CD14-positive monocyte (primary cell): Measurements from ENCODE around the gene SLC25A30. TPM values are rescaled to one million over a fixed set of nuclear protein-coding genes. Genes with fewer than 3 reads are reported as not detected.

ENCODE experiments used
- DNase-seq, 3 donors: peaks; one replicate each; pipeline ENCODE4 v3.0.0-alpha.2; 2011 to 2022
- H2AFZ ChIP-seq: 2 replicates; pipeline ENCODE4 v1.6.0; 2012; ENCODE audit warnings: mild to moderate bottlenecking, low read depth, low read length, inconsistent platforms; ENCODE audit not compliant: insufficient read depth, poor library complexity, severe bottlenecking
- H3K27ac ChIP-seq, 2 donors: 1 replicate in 1 of 2; 2 replicates in 1 of 2; pipeline ENCODE4 v1.5.1; 2012 to 2013; ENCODE audit warnings: low read length in 2 of 2, control low read depth in 1 of 2, inconsistent platforms in 1 of 2, low read depth in 1 of 2, mild to moderate bottlenecking in 1 of 2
- H3K27me3 ChIP-seq, 2 donors: one replicate each; pipeline versions ENCODE4 v1.6.0 to v1.6.1; 2011 to 2013; ENCODE audit warnings: low read length in 2 of 2; ENCODE audit not compliant: control insufficient read depth in 2 of 2, insufficient read depth in 2 of 2
- H3K36me3 ChIP-seq, 2 donors: replicated peaks in 1 of 2; 1 replicate in 1 of 2; 2 replicates in 1 of 2; pipeline versions ENCODE4 v1.5.1 to v1.6.1; 2012 to 2013; ENCODE audit warnings: low read length in 2 of 2, control low read depth in 1 of 2, inconsistent platforms in 1 of 2, mild to moderate bottlenecking in 1 of 2; ENCODE audit not compliant: insufficient read depth in 2 of 2, control insufficient read depth in 1 of 2
- H3K4me1 ChIP-seq, 2 donors: 1 replicate in 1 of 2; 2 replicates in 1 of 2; pipeline versions ENCODE4 v1.5.1 to v1.6.1; 2012 to 2013; ENCODE audit warnings: low read length in 2 of 2, control low read depth in 1 of 2, inconsistent platforms in 1 of 2, mild to moderate bottlenecking in 1 of 2, moderate library complexity in 1 of 2; ENCODE audit not compliant: insufficient read depth in 2 of 2, control insufficient read depth in 1 of 2
- H3K4me2 ChIP-seq: replicated peaks from 2 replicates; pipeline ENCODE3; 2012; ENCODE audit warnings: low read length, moderate library complexity, mild to moderate bottlenecking; ENCODE audit not compliant: poor library complexity, severe bottlenecking; ENCODE audit errors: extremely low read depth
- H3K4me3 ChIP-seq, 3 experiments: fragments of 200-600 bp in 1 of 3; sonication (generic) in 1 of 3; replicated peaks in 1 of 3; 1 replicate in 2 of 3; 2 replicates in 1 of 3; pipeline ENCODE4 v1.5.1; 2011 to 2013; ENCODE audit warnings: low read length in 3 of 3, mild to moderate bottlenecking in 3 of 3, control low read depth in 2 of 3, low read depth in 2 of 3, inconsistent platforms in 1 of 3, moderate library complexity in 1 of 3
- H3K79me2 ChIP-seq: 2 replicates; pipeline ENCODE4 v1.6.0; 2012; ENCODE audit warnings: mild to moderate bottlenecking, control low read depth, inconsistent platforms, low read length, moderate library complexity; ENCODE audit not compliant: insufficient read depth
- H3K9ac ChIP-seq: 2 replicates; pipeline ENCODE4 v1.6.0; 2017; ENCODE audit warnings: low read length, mild to moderate bottlenecking; ENCODE audit not compliant: insufficient read depth, poor library complexity, severe bottlenecking
- H3K9me3 ChIP-seq, 2 donors: replicated peaks in 1 of 2; 1 replicate in 1 of 2; 2 replicates in 1 of 2; pipeline versions ENCODE4 v1.5.1 to v1.6.1; 2012 to 2013; ENCODE audit warnings: low read length in 2 of 2, control low read depth in 1 of 2; ENCODE audit not compliant: control insufficient read depth in 1 of 2, insufficient read depth in 1 of 2
- H4K20me1 ChIP-seq: 2 replicates; pipeline ENCODE4 v1.6.0; 2012; ENCODE audit warnings: mild to moderate bottlenecking, low read length, control low read depth, moderate library complexity; ENCODE audit not compliant: insufficient read depth
- H3K27ac Mint-ChIP-seq, 7 donors: one replicate each; pipeline ENCODE4 v1.8.0; 2020; ENCODE audit warnings: mild to moderate bottlenecking in 7 of 7, mixed read lengths in 7 of 7, moderate library complexity in 6 of 7, inconsistent platforms in 2 of 7
- H3K27me3 Mint-ChIP-seq, 3 donors: one replicate each; pipeline ENCODE4 v1.8.0; 2021 to 2022; ENCODE audit warnings: low read depth in 3 of 3, mild to moderate bottlenecking in 3 of 3, mixed read lengths in 3 of 3, moderate library complexity in 3 of 3, inconsistent platforms in 1 of 3
- H3K36me3 Mint-ChIP-seq, 2 donors: one replicate each; pipeline ENCODE4 v1.8.0; 2020; ENCODE audit warnings: mixed read lengths in 2 of 2, inconsistent platforms in 1 of 2, mild to moderate bottlenecking in 1 of 2
- H3K4me1 Mint-ChIP-seq: one replicate; pipeline ENCODE4 v1.8.0; 2020; ENCODE audit warnings: mild to moderate bottlenecking, mixed read lengths
- H3K4me3 Mint-ChIP-seq, 2 donors: one replicate each; pipeline ENCODE4 v1.8.0; 2020; ENCODE audit warnings: mild to moderate bottlenecking in 2 of 2, mixed read lengths in 2 of 2, moderate library complexity in 1 of 2
- H3K9me3 Mint-ChIP-seq, 7 donors: one replicate each; pipeline ENCODE4 v1.8.0; 2020 to 2022; ENCODE audit warnings: mixed read lengths in 7 of 7, mild to moderate bottlenecking in 6 of 7, moderate library complexity in 6 of 7, inconsistent platforms in 2 of 7
- WGBS: methylation state at CpG from one replicate; pipeline ENCODE4 v1.1.5; 2013; ENCODE audit warnings: missing lambda C conversion rate; ENCODE audit not compliant: insufficient coverage; 5-methylcytosine and 5-hydroxymethylcytosine counted together
- intact Hi-C, 2 donors: fragments of 100-400 bp; cut with micrococcal nuclease; formaldehyde crosslinking; loops; one replicate each; pipeline versions ENCODE4 v1.15.0 to v1.15.1; 2023
- polyA plus RNA-seq, 3 donors: library from polyadenylated mRNA; depleted of rRNA in 1 of 3; unstranded in 2 of 3; stranded (reverse) in 1 of 3; fragments of 300-500 nt in 2 of 3; fragments of >200 nt in 1 of 3; fragmentation: Illumina TruSeq in 2 of 3; gene quantifications; 1 replicate in 2 of 3; 2 replicates in 1 of 3; pipeline ENCODE4 v1.2.3, GENCODE V29; 2012 to 2021
- TF ChIP-seq, protein P1 (sequence below): fragments of 200-600 bp; IDR thresholded peaks from one replicate; pipeline ENCODE4 v1.8.0; 2022; ENCODE audit warnings: antibody characterized with exemption, mild to moderate bottlenecking

Gene SLC25A30
- polyA plus RNA-seq, 3 donors = 0.92 to 14.0 (median 2.3) TPM

DNA sequence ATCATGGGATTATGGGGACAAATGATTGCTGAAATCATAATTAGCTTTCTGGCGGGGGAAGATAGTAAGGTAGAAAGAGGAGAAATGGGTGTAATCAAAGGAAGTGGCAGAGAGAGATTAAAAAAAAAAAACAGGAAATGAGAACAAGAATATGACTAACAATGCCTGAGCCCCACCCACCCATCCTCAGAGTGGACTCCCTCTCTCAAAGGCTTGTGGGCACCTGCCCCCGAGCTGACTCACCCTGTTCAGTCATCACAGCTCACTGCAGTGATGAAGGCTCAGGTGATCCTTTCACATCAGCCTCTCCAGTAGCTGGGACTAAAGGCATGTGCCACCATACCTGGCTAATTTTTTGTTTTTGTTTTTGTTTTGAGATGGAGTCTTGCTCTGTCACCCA is 50.8 kb downstream of the SLC25A30 start:
- H3K27ac Mint-ChIP-seq = peak overlapping the region; percentile 53 to 88 (median 76)
- Histone ChIP-seq H4K20me1 (no peaks in the 10 kb centered on the region), H3K4me3 (no peak overlapping the region), H3K27me3 (no peaks in the 10 kb centered on the region), H2AFZ (no peak overlapping the region), H3K36me3 (no peaks in the 10 kb centered on the region), H3K4me2 (no peak overlapping the region), H3K4me1 (peaks cover 11 to 15% of the 10 kb centered on the region in 2 donors), H3K9ac (no peak overlapping the region), H3K79me2 (no peaks in the 10 kb centered on the region), H3K27ac (no peak overlapping the region), H3K9me3 (no peaks in the 10 kb centered on the region)
- WGBS = 0% methylated on average over 1 of the region's 2 CpGs
- H3K4me1 Mint-ChIP-seq = peaks cover 37% of the 10 kb centered on the region
- TF ChIP-seq, protein P1, sequence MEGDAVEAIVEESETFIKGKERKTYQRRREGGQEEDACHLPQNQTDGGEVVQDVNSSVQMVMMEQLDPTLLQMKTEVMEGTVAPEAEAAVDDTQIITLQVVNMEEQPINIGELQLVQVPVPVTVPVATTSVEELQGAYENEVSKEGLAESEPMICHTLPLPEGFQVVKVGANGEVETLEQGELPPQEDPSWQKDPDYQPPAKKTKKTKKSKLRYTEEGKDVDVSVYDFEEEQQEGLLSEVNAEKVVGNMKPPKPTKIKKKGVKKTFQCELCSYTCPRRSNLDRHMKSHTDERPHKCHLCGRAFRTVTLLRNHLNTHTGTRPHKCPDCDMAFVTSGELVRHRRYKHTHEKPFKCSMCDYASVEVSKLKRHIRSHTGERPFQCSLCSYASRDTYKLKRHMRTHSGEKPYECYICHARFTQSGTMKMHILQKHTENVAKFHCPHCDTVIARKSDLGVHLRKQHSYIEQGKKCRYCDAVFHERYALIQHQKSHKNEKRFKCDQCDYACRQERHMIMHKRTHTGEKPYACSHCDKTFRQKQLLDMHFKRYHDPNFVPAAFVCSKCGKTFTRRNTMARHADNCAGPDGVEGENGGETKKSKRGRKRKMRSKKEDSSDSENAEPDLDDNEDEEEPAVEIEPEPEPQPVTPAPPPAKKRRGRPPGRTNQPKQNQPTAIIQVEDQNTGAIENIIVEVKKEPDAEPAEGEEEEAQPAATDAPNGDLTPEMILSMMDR = no peak
- peak; percentile 83 to 98 (median 90) for DNase-seq
- H3K9me3 Mint-ChIP-seq = peaks cover 0 to 5% (median 3%) of the 10 kb centered on the region in 7 donors
- peaks cover 2 to 7% (median 7%) of the 10 kb centered on the region in 3 donors for H3K27me3 Mint-ChIP-seq
- intact Hi-C loops = no loop called here
- peaks cover 8 to 11% of the 10 kb centered on the region in 2 donors for H3K36me3 Mint-ChIP-seq
- H3K4me3 Mint-ChIP-seq = no peak overlapping the region

DNA sequence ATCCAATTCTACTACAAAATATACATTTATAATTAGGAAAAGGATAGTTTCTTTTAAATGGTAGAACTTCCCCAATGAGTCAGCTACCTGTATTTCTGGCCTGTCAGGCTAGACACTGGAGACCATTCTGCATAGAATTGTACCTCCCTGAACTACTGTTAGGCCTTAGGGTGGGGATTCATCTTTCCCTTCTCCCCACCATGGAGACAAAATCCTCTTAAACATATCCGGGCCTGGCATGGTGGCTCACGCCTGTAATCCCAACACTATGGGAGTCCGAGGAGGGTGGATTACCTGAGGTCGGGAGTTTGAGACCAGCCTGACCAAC is 52.7 kb downstream of the SLC25A30 start:
- H3K4me3 Mint-ChIP-seq = no peak overlapping the region
- H3K36me3 Mint-ChIP-seq = peaks cover 11 to 15% of the 10 kb centered on the region in 2 donors
- no peak overlapping the region for H3K4me3 ChIP-seq
- peaks cover 0 to 6% (median 4%) of the 10 kb centered on the region in 7 donors for H3K9me3 Mint-ChIP-seq
- H3K27me3 Mint-ChIP-seq = peaks cover 0 to 2% (median 1%) of the 10 kb centered on the region in 3 donors
- intact Hi-C loops = no loop called here
- TF ChIP-seq, protein P1 = no peak
- peaks cover 5 to 9% of the 10 kb centered on the region in 2 donors for H3K4me1 ChIP-seq
- H4K20me1 ChIP-seq = no peaks in the 10 kb centered on the region
- no peaks in the 10 kb centered on the region for H3K9me3 ChIP-seq
- 100% methylated on average over 1 of the region's 4 CpGs for WGBS
- H3K4me1 Mint-ChIP-seq = peaks cover 26% of the 10 kb centered on the region
- H3K36me3 ChIP-seq = no peaks in the 10 kb centered on the region
- no peak overlapping the region for H2AFZ ChIP-seq
- peak overlapping the region in 1 of 7 donors; percentile 45 for H3K27ac Mint-ChIP-seq
- H3K27me3 ChIP-seq = no peaks in the 10 kb centered on the region
- no peak overlapping the region for H3K27ac ChIP-seq
- H3K9ac ChIP-seq = no peak overlapping the region
- H3K4me2 ChIP-seq = no peak overlapping the region
- no peaks in the 10 kb centered on the region for H3K79me2 ChIP-seq
- no peak for DNase-seq
